ENCODE results near the gene AP3S2. TPM values are rescaled to one million over a fixed set of nuclear protein-coding genes. Genes with fewer than 3 reads are reported as not detected.
"Not testable (repeated sequence)": the region's sequence is repeated elsewhere in the genome, so short reads cannot be mapped to it uniquely, and the experiment has no call there.

Gene AP3S2
- total RNA-seq, 2 donors from 2014 or later: 28.5 to 40.2 TPM

DNA sequence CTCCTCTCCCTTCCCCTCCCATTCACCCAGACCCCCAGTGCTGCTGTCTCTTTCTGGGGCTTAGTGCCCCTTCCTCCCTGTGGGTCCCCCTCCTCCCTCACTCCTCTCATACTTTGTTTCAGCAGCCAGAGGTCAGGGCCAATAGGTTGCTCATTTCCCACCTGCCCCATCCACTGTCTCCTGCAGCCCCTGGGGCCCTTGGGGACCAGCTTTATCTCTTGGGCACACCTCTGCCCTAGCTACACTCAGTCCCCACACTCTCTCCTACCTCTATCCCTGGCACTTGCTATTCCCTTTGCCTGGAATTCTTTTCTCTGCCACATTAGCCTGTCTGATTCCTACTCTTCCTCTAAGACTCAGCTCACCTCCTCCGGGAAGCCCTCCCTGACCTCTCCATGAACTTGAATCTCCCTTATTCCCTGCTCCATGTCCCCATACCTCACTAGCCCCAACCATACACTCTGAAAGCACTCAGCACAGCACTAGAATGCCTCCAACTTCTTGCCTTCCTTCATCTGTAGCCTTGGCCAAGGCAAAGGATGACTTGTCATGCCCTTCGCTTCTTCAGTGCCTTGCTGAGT, 93.8 kb downstream of the AP3S2 start:
- no peak overlapping the region for H3K27ac Mint-ChIP-seq
- ATAC-seq (replicated peaks in 1 of 2): no peak
- H3K4me1 Mint-ChIP-seq (ENCODE audit: low read depth): no peaks in the 10 kb centered on the region
- H3K4me3 Mint-ChIP-seq: no peak overlapping the region
- no peaks in the 10 kb centered on the region for H3K27me3 Mint-ChIP-seq (ENCODE audit: low read depth)
- no peaks in the 10 kb centered on the region for H3K36me3 Mint-ChIP-seq (ENCODE audit: insufficient read depth in 2 of 2)
- H3K9me3 Mint-ChIP-seq: peaks cover 0 to 2% of the 10 kb centered on the region in 2 donors
- DNase-seq: no peak

DNA sequence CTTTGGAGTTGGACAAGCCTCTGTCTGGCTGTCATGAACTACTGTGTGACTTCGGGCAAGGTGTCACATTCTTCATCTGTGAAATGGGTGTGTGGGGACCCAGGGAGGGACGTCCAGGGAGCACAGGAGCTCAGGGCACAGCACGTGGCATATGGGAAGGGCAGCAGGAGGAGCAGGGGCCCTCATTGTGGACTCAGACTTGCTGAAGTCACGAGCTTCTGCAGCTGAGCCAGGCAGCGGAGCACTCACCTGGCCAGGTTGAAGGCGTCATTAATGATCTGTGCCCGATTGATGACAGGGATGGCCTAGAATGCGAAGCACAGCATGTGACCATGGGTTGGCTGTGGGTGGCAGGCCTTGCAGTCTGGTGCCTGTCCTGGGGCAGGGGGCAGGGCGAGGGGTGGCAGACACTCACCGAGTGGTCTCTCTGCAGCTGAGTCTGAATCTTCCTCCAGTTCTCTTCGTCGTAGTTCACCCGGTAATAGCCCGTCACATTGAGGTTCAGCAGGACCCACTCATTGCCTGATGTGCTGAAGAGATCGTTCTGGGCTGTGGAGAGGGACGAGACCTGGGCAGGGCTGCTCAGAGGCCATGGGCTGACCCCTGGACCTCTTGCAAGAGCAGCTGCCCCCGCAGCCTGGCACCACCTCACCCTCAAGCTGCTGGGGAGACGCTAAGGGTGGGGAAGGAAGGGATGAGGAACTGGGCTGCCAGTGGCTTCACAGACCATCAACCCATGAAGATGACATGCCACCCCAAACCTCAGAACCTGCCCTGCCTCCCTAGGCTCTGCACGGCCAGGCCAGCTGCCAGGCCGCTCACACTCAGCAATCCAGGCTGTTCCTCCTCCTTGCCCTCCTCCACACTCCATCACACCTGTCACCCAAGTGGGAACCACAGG, 94.5 kb downstream of the AP3S2 start:
- H3K9me3 Mint-ChIP-seq: peaks cover 0 to 2% of the 10 kb centered on the region in 2 donors
- H3K27ac Mint-ChIP-seq: no peak overlapping the region
- no peak overlapping the region for H3K4me3 Mint-ChIP-seq
- DNase-seq: no peak
- no peaks in the 10 kb centered on the region for H3K36me3 Mint-ChIP-seq (ENCODE audit: insufficient read depth in 2 of 2)
- no peaks in the 10 kb centered on the region for H3K27me3 Mint-ChIP-seq (ENCODE audit: low read depth)
- no peak for ATAC-seq (replicated peaks in 1 of 2)
- no peaks in the 10 kb centered on the region for H3K4me1 Mint-ChIP-seq (ENCODE audit: low read depth)

DNA sequence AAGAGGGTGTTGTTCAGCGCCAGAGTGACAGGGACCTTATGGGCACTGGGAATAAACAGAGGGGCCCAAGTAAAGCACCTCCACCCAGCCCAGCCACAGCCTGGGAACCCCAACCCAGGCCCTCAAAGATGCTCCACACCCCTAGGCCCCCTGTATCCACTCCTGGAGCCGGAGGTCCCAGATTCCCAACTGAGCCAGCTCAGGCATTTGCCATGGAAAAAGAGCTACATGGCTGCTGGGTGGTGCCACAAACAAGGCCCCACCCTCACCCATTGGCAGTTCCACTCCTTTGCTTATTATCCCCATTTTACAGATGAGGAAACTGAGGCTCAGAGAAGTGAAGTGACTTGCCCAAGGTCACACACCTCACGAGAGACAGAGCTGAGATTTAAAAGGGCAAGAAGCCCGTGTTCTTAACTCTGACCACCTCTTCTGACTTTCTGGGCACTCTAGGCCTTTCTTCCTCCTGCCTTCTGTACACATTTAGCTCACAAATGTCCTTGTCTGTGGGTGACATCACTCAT, 96.1 kb downstream of the AP3S2 start:
- H3K27me3 Mint-ChIP-seq (ENCODE audit: low read depth): peaks cover 4% of the 10 kb centered on the region
- no peaks in the 10 kb centered on the region for H3K4me1 Mint-ChIP-seq (ENCODE audit: low read depth)

DNA sequence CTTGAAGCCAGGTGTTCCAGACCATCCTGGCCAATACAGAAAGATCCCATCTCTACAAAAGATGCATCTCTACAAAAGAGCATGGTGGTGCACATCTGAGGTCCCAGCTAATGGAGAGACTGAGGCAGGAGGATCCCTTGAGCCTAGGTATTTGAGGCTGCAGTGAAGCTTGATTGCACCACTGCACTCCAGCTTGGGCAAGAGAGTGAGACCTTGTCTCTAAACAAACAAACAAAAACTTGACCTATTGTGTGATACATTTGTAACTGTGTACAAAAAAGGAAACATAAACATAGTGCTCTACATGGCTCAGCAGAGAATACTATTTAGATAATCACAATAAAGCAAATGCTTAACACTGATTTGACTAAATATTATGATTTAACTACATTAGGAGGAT, 97.8 kb downstream of the AP3S2 start:
- no peak overlapping the region for H3K4me3 Mint-ChIP-seq
- peaks cover 5% of the 10 kb centered on the region for H3K27me3 Mint-ChIP-seq (ENCODE audit: low read depth)
- DNase-seq: no peak
- H3K4me1 Mint-ChIP-seq (ENCODE audit: low read depth): no peaks in the 10 kb centered on the region
- H3K36me3 Mint-ChIP-seq (ENCODE audit: insufficient read depth in 2 of 2): no peaks in the 10 kb centered on the region
- no peak for ATAC-seq (replicated peaks in 1 of 2)
- no peak overlapping the region for H3K27ac Mint-ChIP-seq
- peaks cover 0 to 2% of the 10 kb centered on the region in 2 donors for H3K9me3 Mint-ChIP-seq

More for the DNA sequence above, 96.1 kb downstream of the AP3S2 start:
- Mint-ChIP-seq H3K4me3 (no peak overlapping the region), H3K36me3 (ENCODE audit: insufficient read depth in 2 of 2) (no peaks in the 10 kb centered on the region), H3K27ac (no peak overlapping the region), H3K9me3 (peaks cover 0 to 2% of the 10 kb centered on the region in 2 donors)
- ATAC-seq (replicated peaks in 1 of 2): no peak
- DNase-seq: no peak

DNA sequence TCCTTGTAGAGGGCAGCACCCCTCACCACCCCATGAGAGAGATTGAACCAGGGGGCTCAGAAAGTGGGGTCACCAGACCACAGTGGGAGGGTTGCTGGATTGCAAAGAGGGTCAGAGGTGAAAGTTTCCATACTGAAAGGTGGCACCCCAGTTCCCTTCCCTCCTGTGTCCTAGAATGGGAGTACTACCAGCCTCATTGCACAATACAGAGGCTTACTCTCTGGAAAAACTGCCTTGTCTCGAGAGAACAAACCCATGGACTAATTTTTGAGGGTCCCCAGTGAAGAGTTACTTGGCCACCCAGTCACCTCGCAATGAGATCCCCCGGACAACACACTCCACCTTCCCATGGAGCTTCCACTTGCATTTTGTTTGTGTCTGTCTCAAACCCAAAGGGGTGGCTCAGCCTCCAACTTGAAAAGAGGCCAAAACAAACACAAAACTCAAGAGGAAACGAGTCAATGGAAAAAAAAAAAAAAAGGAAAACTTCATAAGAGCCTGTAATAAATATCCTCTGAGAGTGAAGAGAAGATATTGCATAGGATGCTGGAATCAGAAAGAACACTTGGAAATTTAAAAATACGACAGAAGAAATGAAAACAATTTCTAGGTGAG, 99.1 kb downstream of the AP3S2 start:
- ATAC-seq (replicated peaks in 1 of 2) (no peak), DNase-seq (no peak)
- Mint-ChIP-seq H3K36me3 (ENCODE audit: insufficient read depth in 2 of 2) (no peaks in the 10 kb centered on the region), H3K4me1 (ENCODE audit: low read depth) (no peaks in the 10 kb centered on the region), H3K4me3 (no peak overlapping the region), H3K27ac (no peak overlapping the region), H3K27me3 (ENCODE audit: low read depth) (peaks cover 5% of the 10 kb centered on the region), H3K9me3 (peaks cover 0 to 2% of the 10 kb centered on the region in 2 donors)

DNA sequence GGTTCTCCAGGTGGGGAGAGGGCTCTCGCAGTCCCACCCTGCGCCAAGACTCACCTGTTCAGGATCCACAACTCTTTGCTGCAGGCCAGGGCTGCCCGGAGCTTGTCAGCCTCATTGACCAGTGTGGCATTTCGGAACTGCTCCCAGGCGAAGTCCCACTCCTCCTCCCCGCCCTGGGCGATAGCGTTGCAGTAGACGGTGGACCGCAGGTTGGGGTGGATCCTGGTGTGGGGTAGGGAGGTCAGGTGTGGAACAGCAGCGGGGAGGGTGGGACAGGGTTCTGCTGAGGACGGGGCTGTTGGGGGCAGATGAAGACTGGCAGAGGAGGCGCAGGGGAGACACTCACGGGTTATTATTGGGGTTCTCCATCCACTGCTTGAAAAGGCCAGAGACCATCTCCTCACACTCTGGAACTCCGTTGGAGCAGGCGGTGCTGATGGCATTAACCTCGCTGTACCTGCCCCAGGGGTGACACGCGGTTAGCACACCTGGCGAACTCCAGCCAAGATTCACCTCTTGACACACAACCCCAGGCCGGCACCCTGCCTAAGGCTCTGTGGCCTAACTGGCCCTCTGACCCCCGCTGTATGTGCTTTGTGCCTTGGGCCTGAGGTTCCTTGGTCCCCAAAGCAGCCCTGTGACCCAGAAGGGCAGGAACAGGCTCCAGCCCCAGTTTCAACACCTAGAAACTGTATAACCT, 101.5 kb downstream of the AP3S2 start:
- Mint-ChIP-seq H3K36me3 (ENCODE audit: insufficient read depth in 2 of 2) (peaks cover 0 to 4% of the 10 kb centered on the region in 2 donors), H3K27ac (no peak overlapping the region), H3K9me3 (peaks cover 4 to 6% of the 10 kb centered on the region in 2 donors), H3K27me3 (ENCODE audit: low read depth) (peaks cover 5% of the 10 kb centered on the region), H3K4me3 (no peak overlapping the region), H3K4me1 (ENCODE audit: low read depth) (no peaks in the 10 kb centered on the region)
- ATAC-seq (replicated peaks in 1 of 2): no peak
- DNase-seq: no peak

DNA sequence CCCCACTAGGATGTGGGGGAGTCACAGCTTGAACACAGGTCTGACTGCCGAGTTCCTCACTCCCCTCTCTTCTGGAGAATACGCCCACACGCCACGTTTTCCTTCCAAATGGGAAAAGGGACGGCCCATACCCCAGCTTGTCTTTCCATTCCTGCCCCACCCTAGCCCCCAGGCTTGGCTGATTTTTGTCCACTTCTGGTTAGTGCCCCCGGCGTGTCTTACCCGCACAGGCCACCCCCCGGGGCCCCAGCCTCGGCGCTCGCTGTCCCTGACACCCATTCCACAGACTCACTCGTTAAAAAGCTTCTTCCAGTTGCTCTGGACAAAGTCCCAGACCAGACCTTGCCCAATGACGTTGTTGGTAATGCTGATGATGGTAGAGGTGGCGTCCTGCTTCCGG, 103.1 kb downstream of the AP3S2 start:
- ATAC-seq (replicated peaks in 1 of 2) (no peak), DNase-seq (no peak)
- H3K9me3 Mint-ChIP-seq: peaks cover 4 to 5% of the 10 kb centered on the region in 2 donors
- H3K27ac Mint-ChIP-seq: no peak overlapping the region
- H3K36me3 Mint-ChIP-seq (ENCODE audit: insufficient read depth in 2 of 2): peaks cover 0 to 4% of the 10 kb centered on the region in 2 donors
- no peaks in the 10 kb centered on the region for H3K4me1 Mint-ChIP-seq (ENCODE audit: low read depth)
- peaks cover 5% of the 10 kb centered on the region for H3K27me3 Mint-ChIP-seq (ENCODE audit: low read depth)
- H3K4me3 Mint-ChIP-seq: no peak overlapping the region

DNA sequence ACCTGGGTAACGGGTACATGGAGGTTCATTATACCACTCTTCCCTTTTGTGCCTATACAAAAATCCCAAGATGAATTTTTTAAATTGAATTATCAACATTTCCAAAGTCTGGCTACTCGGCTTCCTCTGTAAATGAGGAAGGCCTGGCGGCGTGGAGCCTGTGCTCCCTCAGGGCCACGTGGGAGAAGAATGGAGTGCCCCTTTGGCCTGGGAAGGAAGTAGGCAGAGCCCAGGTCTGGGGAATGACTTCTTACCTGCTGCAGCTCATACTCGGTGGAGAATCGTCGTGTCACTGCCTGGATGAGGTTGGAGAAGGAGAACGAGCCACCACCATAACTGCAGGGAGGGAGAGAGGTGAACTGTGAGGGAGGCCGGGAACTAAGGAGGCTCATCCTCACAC, 103.6 kb downstream of the AP3S2 start:
- no peak overlapping the region for H3K27ac Mint-ChIP-seq
- peaks cover 5% of the 10 kb centered on the region for H3K27me3 Mint-ChIP-seq (ENCODE audit: low read depth)
- ATAC-seq (replicated peaks in 1 of 2): no peak
- no peak for DNase-seq
- H3K9me3 Mint-ChIP-seq: peaks cover 4 to 5% of the 10 kb centered on the region in 2 donors
- H3K36me3 Mint-ChIP-seq (ENCODE audit: insufficient read depth in 2 of 2): peaks cover 0 to 4% of the 10 kb centered on the region in 2 donors
- no peaks in the 10 kb centered on the region for H3K4me1 Mint-ChIP-seq (ENCODE audit: low read depth)
- H3K4me3 Mint-ChIP-seq: no peak overlapping the region

DNA sequence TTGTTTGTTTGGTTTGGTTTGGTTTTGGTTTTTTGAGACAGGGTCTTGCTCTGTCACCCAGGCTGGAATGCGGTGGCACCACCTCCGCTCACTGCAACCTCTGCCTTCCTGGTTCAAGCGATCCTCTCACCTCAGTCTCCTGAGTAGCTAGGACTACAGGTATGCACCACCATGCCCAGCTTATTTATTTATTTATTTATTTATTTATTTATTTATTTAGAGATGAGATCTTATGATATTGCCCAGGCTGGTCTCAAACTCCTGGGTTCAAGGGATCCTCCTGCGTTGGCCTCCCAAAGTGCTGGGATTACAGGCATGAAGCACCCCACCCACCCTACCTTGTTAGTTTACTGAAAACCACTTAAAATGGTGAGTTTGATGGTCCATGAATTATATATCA, 105.2 kb downstream of the AP3S2 start:
- H3K27me3 Mint-ChIP-seq (ENCODE audit: low read depth); H3K9me3 Mint-ChIP-seq; H3K36me3 Mint-ChIP-seq (ENCODE audit: insufficient read depth in 2 of 2); ATAC-seq (replicated peaks in 1 of 2); H3K27ac Mint-ChIP-seq; DNase-seq; H3K4me3 Mint-ChIP-seq; H3K4me1 Mint-ChIP-seq (ENCODE audit: low read depth): not testable (repeated sequence)

DNA sequence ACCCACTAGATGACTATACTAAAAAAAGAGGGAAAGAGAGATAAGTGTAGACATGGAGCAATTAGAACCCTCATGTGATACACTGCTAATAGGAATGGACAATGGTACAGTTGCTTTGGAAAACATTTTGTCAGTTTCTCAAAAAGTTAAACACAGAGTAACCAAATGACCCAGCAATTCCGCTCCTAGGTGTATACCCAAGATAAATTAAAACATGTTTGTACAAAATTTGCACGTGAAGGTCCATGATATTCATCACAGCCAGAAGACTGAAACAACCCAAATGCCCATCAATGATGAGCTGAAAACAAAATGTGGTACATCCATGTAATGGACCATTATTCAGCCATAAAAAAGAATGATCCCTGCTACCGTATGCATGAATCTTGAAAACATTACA, 105.8 kb downstream of the AP3S2 start:
- peaks cover 0 to 4% of the 10 kb centered on the region in 2 donors for H3K36me3 Mint-ChIP-seq (ENCODE audit: insufficient read depth in 2 of 2)
- peaks cover 3% of the 10 kb centered on the region for H3K4me1 Mint-ChIP-seq (ENCODE audit: low read depth)
- ATAC-seq (replicated peaks in 1 of 2): no peak
- DNase-seq: no peak
- H3K4me3 Mint-ChIP-seq: no peak overlapping the region
- peaks cover 3% of the 10 kb centered on the region for H3K27me3 Mint-ChIP-seq (ENCODE audit: low read depth)
- no peak overlapping the region for H3K27ac Mint-ChIP-seq
- peaks cover 4 to 5% of the 10 kb centered on the region in 2 donors for H3K9me3 Mint-ChIP-seq

DNA sequence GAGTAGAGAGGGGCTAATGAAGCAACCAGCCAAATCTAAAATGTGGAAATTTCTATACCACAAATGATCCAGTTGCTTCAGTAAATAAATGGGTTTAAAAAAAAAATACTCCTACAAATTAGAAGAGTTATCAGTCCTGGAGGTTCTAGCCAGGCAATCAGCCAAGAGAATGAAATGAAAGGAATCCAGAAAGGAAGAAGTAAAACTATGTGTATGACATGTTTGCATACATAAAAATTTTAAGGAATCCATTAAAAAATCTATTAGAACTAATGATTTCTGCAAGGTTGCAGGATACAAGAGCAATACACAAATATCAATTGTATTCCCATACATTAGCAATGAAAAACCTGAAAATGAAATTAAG, 108.0 kb downstream of the AP3S2 start:
- Mint-ChIP-seq H3K4me1 (ENCODE audit: low read depth) (peaks cover 22% of the 10 kb centered on the region), H3K9me3 (peaks cover 4 to 5% of the 10 kb centered on the region in 2 donors), H3K27me3 (ENCODE audit: low read depth) (peaks cover 2% of the 10 kb centered on the region), H3K36me3 (ENCODE audit: insufficient read depth in 2 of 2) (peaks cover 0 to 4% of the 10 kb centered on the region in 2 donors), H3K27ac (no peak overlapping the region), H3K4me3 (no peak overlapping the region)
- ATAC-seq (replicated peaks in 1 of 2): no peak
- no peak for DNase-seq

DNA sequence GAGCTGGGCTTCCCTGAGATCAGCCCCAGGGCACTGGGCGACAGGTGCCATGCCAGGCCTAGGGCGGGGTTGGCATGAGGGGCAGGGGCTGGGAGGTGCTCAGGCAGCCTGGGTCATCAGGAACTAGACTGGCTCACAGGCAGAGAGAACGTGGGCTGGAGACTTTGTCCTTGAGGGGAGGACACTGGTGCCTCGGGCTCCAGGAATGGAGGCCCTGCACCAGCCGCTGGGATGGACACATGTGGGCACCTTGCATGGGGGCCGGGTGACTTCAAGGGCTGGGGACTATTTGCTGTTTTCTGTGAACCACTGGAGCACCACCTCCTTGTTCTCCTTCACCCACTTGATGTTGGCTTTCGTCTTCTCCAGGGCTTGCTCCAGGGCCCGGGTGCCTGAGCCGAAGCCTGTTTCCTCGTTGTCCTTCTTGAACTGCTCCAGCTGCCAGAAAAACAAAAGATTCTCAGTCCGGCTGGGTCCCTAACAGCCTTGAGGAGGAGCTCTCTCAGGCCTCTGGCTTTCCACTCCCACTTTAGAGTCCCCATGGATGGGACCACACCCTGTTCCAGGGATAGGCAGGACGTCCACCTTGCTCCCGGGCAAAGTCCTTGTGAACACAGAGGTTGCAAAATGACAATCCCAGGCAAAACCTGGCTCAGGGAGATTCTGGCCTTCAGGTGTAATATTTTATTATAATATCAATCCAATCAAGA, 108.6 kb downstream of the AP3S2 start:
- no peak for DNase-seq

More for the DNA sequence above, 108.6 kb downstream of the AP3S2 start:
- H3K27ac Mint-ChIP-seq: no peak overlapping the region
- ATAC-seq (replicated peaks in 1 of 2): no peak
- H3K36me3 Mint-ChIP-seq (ENCODE audit: insufficient read depth in 2 of 2): peaks cover 0 to 4% of the 10 kb centered on the region in 2 donors
- peaks cover 27% of the 10 kb centered on the region for H3K4me1 Mint-ChIP-seq (ENCODE audit: low read depth)
- H3K27me3 Mint-ChIP-seq (ENCODE audit: low read depth): peaks cover 8% of the 10 kb centered on the region
- H3K4me3 Mint-ChIP-seq: no peak overlapping the region
- H3K9me3 Mint-ChIP-seq: peaks cover 4 to 5% of the 10 kb centered on the region in 2 donors

Measured in activated T-cell treated with anti-CD3 and anti-CD28 coated beads, Interleukin-2, amount 50 U/mL, for 72 hours (primary cell).